Activated CD8-positive, alpha-beta memory T cell treated with anti-CD3 and anti-CD28 coated beads, Interleukin-2, amount 50 U/mL, for 4 hours (primary cell): Measurements from ENCODE around the gene ZFP36L1.

Experiments used
- DNase-seq: peaks from one replicate; pipeline ENCODE4 v3.0.0-alpha.2; 2020

Gene ZFP36L1

GRCh38 chr14:68815298-68816182, 22.7 kb upstream of the ZFP36L1 start:
- DNase-seq = no peak

- peak; percentile 48 for DNase-seq
Observed at GRCh38 chr14:68814539-68815297, 21.9 kb upstream of the ZFP36L1 start.

DNA sequence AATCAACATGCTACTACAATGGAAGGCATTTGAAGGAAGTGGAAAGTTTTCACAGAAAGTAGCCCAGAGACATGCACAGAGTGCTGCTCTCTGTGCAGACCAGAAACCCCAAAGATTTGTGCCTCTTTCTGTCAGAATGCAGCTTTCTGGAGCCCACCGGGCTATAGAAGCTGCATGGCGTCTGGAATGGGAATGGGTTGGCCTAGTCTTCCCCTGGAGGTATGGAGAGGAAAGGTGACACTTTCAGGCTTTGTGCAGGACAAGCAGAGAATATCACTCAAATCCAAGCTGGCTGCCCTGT, 21.3 kb upstream of the ZFP36L1 start:
- no peak for DNase-seq

GRCh38 chr14:68813318-68813838, 20.5 kb upstream of the ZFP36L1 start:
- no peak for DNase-seq

DNA sequence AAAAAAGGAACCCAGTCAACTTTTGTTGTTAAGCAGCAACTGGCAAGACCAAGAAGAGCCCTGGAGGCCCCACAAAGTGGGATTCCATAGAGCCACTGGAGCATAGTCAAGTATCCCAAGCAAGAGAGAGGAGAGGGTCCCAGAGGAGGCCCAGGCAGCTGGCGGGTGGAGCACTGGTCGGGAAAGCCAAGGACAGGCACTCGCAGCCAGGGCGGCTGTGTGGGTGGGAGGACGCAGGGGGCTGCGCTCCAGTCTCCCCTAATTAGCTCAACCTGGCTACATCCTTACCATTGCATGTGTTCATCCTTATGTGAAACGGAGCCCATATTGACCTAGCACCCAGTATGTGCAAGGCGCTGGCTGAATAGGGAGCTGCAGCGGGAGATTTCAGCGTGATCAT, 18.3 kb upstream of the ZFP36L1 start:
- no peak for DNase-seq

- no peak for DNase-seq
Observed at GRCh38 chr14:68810173-68811153, 17.6 kb upstream of the ZFP36L1 start.

DNA sequence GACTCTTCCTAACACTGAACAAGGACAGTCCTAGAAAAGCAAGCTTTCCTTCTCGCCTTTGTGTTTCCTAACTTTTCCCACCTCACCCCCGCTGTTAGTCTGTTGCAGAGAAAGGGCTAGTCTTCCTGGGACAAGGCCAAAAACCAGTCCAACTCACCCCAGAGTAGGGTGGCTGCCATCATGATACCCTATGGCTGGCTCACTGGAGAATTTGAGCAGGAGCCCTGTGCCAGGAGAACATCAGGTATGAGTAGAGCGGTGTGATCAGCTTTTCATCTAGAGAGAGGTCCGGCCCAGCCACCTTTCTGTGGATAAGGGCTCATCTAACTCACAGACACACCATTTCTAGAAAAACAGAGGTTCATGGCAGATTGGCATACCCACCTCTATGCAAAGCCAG, 16.7 kb upstream of the ZFP36L1 start:
- DNase-seq = no peak

GRCh38 chr14:68808696-68809480, 16.0 kb upstream of the ZFP36L1 start:
- no peak for DNase-seq

DNA sequence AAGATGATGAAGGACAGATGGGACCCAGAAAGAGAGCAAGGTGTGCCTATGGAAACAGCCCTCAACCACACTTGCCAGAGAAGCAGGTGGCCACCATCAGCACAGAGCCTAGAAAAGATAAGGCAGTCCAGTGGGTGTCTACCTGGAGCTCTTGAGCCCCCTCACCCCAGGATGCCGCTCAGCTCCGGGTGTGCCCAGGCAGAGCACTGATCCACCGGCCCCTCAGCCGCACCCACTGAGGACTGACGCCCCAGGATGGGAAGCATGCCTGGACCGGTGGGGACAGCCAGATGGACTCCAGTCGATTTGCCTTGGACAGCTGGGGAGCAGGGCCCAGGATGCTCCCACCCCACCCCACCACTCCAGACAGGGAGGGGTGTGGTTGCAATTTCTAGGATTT, 15.1 kb upstream of the ZFP36L1 start:
- DNase-seq = no peak

DNA sequence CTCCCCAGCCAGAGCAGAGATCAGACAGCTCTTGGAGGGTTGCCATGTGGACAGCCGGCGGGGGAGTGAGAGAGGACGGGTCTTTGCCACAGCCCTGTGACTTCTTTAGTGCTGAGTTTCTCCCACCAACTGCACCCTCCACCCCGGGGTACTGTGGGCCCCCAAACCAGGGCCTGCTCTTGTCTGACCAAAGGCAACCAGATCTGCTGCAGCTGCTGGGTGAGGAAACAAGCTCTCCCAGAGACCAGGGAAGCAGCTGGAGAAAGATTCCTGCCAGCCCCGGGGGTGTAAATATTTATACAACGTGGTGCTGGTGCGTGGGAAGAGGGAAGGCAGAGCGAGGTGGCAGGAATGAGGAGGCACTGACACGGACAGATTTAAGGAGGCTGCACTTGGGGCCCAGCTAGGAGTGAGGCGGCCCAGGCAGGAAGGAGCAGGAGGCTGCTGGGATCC, 14.3 kb upstream of the ZFP36L1 start:
- DNase-seq = no peak

- no peak for DNase-seq
Observed at GRCh38 chr14:68806526-68807147, 13.8 kb upstream of the ZFP36L1 start.

GRCh38 chr14:68805414-68805813, 12.5 kb upstream of the ZFP36L1 start:
- no peak for DNase-seq

GRCh38 chr14:68801631-68802030, 8.8 kb upstream of the ZFP36L1 start:
- DNase-seq = no peak

DNA sequence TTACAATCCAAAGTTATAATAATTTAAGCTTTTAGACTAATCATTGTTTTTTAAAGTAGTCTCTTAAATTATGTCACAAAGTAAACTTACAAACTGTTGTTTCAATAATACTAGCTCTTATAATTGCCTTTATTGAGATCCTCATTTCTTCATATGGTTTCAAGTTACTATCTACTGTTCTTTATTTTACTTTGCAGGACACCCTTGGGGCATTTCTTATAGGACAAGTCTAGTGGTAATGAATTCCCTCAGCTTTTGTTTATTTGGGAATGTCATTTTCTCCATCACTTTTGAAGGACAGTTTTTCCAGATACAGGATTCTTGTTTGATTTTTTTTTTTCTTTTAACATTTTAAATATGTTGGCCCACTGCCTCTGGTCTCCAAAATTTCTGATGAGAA, 8.1 kb upstream of the ZFP36L1 start:
- DNase-seq = no peak

GRCh38 chr14:68800390-68800789, 7.5 kb upstream of the ZFP36L1 start:
- DNase-seq = no peak

DNA sequence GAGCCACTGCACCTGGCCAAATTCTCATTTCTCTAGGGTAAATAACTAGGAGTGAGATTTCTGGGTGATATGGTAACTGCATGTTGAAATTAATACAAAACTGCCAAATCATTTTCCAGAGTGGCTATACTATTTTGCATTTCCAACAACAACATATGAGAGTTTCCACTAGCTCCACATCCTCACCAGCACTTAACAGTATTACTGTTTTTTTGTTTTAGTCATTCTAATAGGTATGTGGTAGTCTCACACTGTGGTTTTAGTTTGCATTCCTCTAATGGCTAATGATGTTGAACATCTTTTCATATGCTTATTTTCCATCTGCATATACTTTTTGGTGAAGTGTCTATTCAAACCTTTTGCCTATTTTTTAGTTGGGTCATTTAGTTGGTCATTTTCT, 5.8 kb upstream of the ZFP36L1 start:
- no peak for DNase-seq

DNA sequence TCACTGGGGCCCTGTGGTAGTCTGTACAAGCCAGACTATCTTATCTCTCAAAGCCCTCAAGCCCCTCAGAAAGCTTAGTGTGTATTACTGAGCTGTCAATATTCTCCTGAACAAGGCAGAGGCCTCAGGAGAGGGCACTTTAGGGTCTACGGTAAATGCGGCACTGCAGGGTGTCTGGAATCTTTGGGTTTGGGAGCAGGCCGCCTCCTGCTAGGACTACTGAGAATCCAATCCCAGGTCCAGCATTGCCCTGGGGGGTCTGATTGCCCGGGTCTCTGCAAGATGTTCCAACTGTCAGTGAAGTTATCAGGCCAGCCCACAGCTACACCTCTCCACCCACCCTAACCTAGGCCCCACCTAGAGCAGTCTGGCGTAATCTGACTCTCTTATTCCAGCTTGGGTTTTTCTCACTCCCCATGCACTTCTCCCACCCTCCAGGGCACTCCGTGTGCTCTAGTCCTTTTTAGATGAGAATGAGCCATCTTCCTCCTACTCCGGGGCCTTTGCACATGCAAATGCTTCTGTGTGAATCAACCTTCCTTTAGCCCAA, 4.3 kb upstream of the ZFP36L1 start:
- no peak for DNase-seq

GRCh38 chr14:68796418-68797101, 3.7 kb upstream of the ZFP36L1 start:
- no peak for DNase-seq

DNA sequence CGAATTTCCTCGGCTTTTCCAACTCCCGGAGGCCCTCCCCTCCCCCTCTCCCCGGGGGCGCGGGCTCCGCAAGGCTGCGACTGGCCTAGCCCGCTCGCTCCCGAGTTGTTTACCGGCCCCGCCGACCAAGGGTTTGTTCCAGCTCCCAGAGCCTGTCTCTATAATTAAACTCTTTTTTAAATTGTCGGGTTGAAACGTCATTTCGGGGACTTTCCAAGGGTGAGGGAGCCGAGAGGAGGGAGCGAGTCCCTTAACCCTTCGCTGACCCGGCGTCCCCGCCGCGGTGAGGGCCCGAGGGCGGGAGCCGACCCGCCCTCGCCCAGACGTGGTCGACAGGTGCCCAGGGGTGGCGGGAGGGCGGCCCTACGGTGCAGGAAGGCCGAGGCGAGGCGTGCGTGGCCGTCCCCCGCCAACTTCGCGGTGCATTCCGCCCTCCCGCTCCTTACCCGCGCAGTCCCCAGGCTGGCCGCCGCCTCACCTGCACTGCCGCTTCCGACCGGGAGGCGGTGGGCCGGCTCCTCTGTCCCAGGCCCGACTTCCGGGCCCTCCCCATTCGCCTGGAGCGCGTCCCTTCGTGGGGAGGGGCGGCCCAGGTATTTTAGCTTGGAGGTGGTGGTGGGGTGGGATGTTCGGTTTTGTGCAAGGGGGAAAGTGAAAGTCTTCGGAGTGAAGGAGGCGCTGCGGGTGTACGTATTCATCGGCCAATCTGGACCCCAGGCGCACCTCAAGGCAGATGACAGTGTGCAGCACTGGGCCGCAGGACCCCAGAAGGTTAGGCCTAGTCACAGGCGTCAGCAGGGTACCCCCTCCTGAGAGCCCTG, 2.9 kb upstream of the ZFP36L1 start:
- peak; percentile 77 for DNase-seq
